Measurements from ENCODE around the gene BDH1.

Gene BDH1

GRCh38 chr3:197547306-197548011 is 8.3 kb downstream of the BDH1 start:
- DNase-seq (ENCODE audit: low read depth), result no peak

- DNase-seq (ENCODE audit: low read depth), result no peak
Observed at GRCh38 chr3:197546307-197547085, 9.3 kb downstream of the BDH1 start.

DNA sequence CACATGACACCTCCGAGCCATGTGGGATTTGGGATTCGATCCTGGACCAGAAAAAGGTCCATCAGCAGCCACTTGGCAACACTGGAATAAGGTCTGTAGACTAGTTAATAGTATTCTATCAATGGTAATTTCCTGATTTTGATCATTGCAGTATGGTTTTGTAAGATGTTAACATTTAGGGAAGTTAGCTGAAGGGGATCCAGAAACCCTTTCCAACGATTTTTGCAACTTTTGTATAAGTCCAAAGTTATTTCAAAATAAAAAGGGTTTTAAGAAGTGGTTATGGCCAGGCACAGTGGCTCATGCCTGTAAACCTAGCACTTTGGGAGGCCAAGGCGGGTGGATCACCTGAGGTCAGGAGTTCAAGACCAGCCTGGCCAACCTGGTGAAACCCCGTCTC is 10.2 kb downstream of the BDH1 start:
- no peak for DNase-seq (ENCODE audit: low read depth)

DNA sequence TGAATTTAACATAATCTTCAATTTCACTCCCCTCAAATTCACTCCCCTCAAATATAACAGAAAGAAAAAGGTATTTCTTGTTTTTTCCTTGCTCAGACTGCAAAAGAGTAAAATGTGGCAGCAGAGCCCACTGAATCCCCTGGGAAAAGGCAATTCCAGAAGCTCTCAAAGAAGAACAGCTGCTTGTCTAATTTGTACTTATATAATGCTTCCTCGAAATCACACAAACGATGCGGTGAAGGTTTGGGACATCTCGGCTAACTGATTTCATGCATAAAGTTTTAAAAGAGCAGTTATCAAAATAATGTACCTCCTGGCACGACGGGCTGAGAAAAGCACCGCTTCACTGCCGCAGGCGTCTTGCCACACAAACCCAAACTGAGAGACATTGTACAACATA is 10.7 kb downstream of the BDH1 start:
- DNase-seq (ENCODE audit: low read depth), result no peak

DNA sequence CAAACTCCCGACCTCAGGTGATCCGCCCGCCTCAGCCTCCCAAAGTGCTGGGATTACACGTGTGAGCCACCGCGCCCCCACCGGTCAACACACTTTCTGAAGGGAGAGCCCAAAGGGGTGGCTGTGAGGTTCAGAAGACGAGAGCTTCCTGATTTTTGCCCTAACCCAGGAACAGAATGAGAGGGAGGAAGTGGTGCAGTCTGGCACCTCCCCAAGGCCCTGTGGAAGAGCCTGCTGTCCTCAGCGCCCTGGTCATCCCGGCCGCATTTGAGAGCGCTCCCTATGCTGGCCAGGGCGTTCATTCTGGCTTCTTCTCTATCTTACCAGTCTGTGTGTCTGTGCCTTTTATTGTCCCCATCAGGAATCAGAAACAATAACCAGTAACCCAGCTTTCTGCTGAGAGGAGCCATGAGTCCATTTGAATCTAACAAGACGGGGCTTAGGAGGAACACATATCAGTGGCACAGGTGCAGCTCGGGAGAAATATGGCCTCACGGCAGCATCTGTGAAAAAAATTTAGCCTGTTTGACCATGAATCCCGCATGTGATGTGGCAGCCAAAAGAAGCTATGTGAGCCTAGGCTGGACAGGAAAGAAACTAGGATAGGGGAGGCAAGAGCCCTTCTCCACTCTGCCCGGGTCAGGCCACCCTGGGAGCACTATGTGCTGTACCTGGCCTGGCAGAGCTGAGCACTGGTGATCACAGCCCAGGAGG is 12.9 kb downstream of the BDH1 start:
- no peak for DNase-seq (ENCODE audit: low read depth)

GRCh38 chr3:197541756-197542539 is 13.8 kb downstream of the BDH1 start:
- no peak for DNase-seq (ENCODE audit: low read depth)

DNA sequence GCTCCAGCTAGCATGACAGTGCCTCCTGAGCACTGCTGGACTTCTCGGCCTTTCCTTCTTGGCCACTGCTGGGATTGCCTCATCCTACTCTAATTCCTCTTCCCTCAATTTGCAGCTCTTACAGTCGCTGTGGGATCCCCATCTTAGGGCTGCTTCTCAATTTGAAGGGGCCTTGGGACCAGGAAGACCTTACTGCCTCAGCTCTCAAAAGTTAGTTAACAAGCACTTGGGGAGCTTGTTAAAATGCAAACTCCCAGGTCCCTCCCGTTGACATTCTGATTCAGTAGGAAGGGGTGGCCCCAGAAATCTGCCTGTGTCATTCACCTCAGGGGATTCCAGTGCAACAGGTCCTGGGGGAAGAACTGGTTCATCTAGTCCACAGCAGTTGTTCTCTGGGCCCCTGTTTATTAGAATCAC is 14.8 kb downstream of the BDH1 start:
- DNase-seq (ENCODE audit: low read depth), result no peak

DNA sequence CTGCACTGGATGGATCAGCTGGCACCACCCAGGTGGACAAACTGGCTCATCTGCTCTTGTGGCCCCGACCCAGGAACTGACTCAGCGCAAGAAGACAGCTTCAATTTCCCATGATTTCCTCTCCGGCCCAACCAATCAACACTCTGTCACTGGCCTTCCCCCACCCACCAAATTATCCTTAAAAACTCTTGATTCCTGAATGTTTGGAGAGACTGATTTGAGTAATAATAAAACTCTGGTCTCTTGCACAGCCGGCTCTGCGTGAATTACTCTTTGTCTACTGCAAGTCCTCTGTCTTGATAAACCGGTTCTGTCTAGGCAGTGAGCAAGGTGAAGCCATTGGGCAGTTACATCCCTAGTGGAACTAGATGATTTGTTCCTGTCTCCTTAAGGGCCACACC is 16.1 kb downstream of the BDH1 start:
- DNase-seq (ENCODE audit: low read depth), result no peak

DNA sequence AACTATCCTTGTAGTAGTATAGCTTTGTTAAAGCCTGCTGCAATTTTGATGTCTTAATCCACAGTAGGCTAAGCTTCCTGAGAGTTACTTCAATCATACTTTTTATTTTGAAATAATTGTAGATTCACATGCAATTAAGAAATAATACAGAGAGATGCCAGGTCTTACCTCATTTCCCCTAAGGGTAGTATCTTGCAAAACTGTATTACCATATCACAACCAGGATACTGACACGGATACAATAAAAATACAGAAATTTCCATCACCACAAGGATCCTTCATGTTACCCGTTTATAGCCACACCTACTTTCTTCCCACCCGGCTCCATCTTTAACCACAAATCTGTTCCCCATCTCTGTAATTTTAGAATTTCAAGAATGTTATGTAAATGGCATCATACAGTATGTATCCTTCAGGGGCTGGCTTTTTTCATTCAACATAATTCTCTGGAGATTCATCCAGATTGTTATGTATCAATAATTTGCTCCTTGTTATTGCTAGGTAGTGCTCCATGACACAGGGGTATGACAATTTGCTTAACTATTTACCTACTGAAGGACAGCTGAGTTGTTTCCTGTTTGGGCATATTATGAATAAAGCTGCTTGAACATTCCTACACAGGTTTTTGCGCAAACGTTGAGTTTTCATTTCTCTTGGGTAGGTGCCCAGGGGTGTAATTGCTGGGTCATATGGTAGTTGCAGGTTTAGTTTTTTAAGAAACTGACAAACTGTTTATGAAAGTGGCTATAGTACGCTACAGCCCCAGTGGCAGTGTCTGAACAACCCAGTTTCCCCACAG is 21.6 kb downstream of the BDH1 start:
- DNase-seq (ENCODE audit: low read depth), result no peak

DNA sequence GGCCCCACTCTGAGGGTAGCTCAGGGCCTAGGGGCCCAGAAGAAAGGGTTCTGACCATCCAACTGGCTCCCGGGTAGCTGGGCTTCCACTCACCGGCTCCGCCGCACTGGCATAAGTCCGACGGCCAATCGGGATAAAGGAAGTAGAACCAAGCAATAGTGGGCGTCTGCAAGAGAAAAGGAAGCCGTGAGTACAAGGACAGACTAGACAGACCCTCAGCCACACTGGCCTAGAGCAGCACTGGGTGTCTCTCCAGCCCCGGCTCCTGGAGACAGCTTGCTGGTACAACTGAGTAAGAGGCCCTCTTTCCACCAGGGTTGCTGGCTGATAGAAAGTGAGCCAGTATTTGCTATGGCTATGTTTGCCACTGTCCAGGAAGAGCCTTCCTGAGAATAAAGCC is 22.4 kb downstream of the BDH1 start:
- DNase-seq (ENCODE audit: low read depth), result no peak

DNA sequence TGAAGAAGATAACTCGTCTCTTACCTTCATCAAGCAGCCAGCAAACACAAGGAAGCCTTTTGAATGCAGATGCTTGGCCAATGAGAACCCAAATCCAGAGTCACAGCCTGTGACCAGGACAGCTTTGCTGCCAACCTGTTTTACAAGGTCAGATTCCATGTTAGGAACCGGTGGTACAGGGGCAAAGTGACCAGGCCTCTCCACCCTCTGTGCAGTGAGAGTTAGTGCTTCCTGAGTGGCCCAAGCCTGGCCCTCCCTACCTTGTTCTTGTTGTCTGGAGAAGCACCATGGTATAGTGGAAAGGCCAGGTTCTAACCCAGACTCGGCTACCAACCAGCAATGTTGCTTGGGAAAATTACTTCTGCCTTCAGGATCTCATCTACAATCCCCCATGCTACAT is 23.4 kb downstream of the BDH1 start:
- DNase-seq (ENCODE audit: low read depth), result no peak

DNA sequence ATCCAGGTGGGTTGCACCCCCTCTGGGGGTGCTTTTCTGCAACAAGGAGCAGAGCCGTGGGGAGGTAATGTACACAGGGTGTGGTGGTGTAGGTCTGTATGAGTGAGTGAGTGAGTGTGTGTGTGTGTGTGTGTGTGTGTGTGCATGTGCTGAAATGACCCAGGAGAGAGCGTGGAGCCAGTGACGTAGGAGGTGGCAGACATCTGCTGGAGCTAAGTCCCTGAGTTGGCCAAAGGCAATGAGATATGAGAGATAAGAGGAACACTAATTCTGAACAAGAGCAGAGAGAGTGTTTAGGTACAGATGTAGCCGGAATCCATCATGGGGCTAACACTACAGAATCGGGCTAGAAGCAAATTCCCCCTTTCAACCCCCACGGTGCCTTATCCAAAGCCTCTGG is 27.6 kb downstream of the BDH1 start:
- no peak for DNase-seq (ENCODE audit: low read depth)

- no peak for DNase-seq (ENCODE audit: low read depth)
Observed at GRCh38 chr3:197527569-197527968, 28.2 kb downstream of the BDH1 start.

GRCh38 chr3:197525706-197526105 is 30.1 kb downstream of the BDH1 start:
- DNase-seq (ENCODE audit: low read depth), result no peak

GRCh38 chr3:197524128-197524527 is 31.6 kb downstream of the BDH1 start:
- no peak for DNase-seq (ENCODE audit: low read depth)

DNA sequence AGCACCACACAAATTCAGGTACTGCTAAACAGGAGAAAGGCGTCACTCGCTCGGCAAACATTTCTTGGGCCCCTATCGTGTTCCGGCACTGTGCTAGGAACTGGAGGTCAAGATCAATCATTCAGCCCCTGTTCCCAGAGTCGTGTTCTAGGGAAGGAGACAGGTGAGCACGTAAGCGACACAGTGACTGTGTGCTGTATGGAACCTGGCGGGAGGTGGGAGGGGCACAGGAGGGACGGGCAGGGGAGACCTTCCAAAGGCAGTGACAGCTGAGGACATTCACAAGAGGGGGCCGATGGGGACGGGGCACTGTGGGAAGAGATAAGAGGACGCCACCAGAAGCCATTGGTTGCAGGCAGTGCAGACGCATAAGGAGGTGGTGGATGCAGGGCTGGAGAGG is 32.2 kb downstream of the BDH1 start:
- no peak for DNase-seq (ENCODE audit: low read depth)

DNA sequence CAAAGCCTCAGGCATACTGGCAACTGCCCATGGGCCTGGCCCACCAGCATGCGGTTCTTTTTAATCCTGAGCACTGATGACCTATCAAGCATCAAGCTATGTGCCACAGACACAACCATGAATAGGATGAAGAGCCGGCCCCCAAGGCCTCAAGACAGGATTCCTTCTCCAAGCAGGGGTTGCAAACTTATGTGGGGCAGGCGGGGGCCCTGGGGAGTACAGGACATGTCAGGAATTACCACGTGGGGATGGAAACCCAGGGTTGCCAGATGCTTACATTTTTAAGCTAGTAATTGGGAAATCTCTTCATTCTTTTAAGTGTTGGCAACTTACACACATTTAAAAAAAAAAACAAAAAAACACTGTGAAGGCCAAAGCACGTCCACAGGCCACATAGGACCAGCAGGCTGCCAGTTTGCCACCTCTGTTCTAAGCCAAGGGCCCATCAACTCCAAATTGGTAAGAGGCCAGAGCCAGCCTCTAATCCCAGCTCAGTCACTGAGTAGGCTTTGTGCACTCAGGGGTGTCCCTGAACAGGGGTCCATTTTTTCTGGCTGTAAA is 32.8 kb downstream of the BDH1 start:
- no peak for DNase-seq (ENCODE audit: low read depth)

DNA sequence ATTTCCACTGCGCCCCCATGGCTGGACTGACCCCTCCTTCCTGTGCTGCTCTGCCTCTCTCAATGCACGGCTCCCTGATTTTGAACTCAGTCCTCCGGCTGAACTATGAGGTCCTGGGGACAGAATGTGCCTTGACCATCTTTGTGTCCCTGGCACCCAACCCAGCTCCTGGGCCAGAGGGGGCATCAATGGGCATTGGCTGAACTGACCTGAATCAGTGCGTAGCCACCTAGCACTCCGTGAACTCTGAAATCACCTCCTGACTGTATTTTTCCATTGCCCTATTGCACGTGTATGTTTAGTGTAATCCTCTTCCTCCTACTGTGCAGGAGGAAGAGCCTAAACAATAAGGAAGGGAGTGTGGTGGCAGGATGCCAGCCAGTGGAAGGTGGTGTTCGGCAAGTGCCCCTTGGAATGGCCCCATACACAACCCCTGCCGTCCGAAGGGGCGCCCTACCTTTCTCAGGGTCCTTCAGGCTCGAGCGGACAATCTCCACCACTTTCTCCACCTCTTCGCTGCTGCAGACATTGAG is 33.5 kb downstream of the BDH1 start:
- no peak for DNase-seq (ENCODE audit: low read depth)

GRCh38 chr3:197521277-197522182 is 34.2 kb downstream of the BDH1 start:
- no peak for DNase-seq (ENCODE audit: low read depth)
